OCI-LY3 (cell line): Measurements from ENCODE around the gene NIN.

ENCODE experiments used
- H2AFZ ChIP-seq: fragments of 200-600, 300-600 bp; shearing (Covaris generic); 2 replicates; pipeline ENCODE4 v1.6.0; 2014; ENCODE audit warnings: antibody characterized with exemption, low read depth, low read length
- H3K27ac ChIP-seq: fragments of 200-600, 300-600 bp; sonication (generic); 2 replicates; pipeline ENCODE4 v1.5.1; 2014; ENCODE audit warnings: mild to moderate bottlenecking, low read length, moderate library complexity, mixed read lengths
- H3K27me3 ChIP-seq: fragments of 200-600, 300-600 bp; sonication (generic); 2 replicates; pipeline ENCODE4 v1.6.1; 2014; ENCODE audit warnings: low read depth, low read length, mixed read lengths
- H3K36me3 ChIP-seq: fragments of 200-600, 300-600 bp; sonication (generic); replicated peaks from 2 replicates; pipeline ENCODE3; 2014; ENCODE audit warnings: low read depth, low read length, mixed read lengths
- H3K4me1 ChIP-seq: fragments of 300-600, 200-600 bp; sonication (generic); 2 replicates; pipeline ENCODE4 v1.6.1; 2014; ENCODE audit warnings: low read length, mixed read lengths
- H3K4me2 ChIP-seq: fragments of 200-600, 300-600 bp; sonication (generic); 2 replicates; pipeline ENCODE4 v1.6.1; 2014; ENCODE audit warnings: low read length, mixed read lengths
- H3K4me3 ChIP-seq: fragments of 300-600, 200-600 bp; sonication (generic); 2 replicates; pipeline ENCODE4 v1.5.1; 2014; ENCODE audit warnings: antibody characterized with exemption, mild to moderate bottlenecking, low read length, moderate library complexity
- H3K79me2 ChIP-seq: fragments of 300-600, 200-600 bp; shearing (Covaris generic); 2 replicates; pipeline ENCODE4 v1.6.1; 2014; ENCODE audit warnings: mild to moderate bottlenecking, low read length, mixed read lengths
- H3K9ac ChIP-seq: fragments of 300-600, 200-600 bp; shearing (Covaris generic); 2 replicates; pipeline ENCODE4 v1.6.0; 2014; ENCODE audit warnings: mild to moderate bottlenecking, low read length, moderate library complexity
- H3K9me3 ChIP-seq: fragments of 200-600, 300-600 bp; shearing (Covaris generic); 2 replicates; pipeline ENCODE4 v1.6.1; 2014; ENCODE audit warnings: low read length, mixed read lengths; ENCODE audit not compliant: insufficient read depth
- H4K20me1 ChIP-seq: fragments of 200-600, 300-600 bp; sonication (generic); 2 replicates; pipeline ENCODE4 v1.6.1; 2016; ENCODE audit warnings: low read length, mixed read lengths; ENCODE audit not compliant: insufficient read depth
- CTCF ChIP-seq: fragments of 200-600, 300-600 bp; sonication (generic); IDR thresholded peaks from 2 replicates; pipeline ENCODE4 v1.5.1; 2014; ENCODE audit warnings: antibody characterized with exemption, low read length, low read depth
- EZH2phosphoT487 ChIP-seq: fragments of 200-600 bp; shearing (Covaris generic); IDR thresholded peaks from 2 replicates; pipeline ENCODE4 v1.6.1; 2018; ENCODE audit warnings: antibody characterized with exemption, mixed run types, low read depth

Gene NIN

GRCh38 chr14:50670196-50670865 lies 160.6 kb downstream of the NIN start:
- Histone ChIP-seq H3K36me3 (no peaks in the 10 kb centered on the region), H3K9ac (no peak overlapping the region)

More at GRCh38 chr14:50670196-50670865, 160.6 kb downstream of the NIN start:
- peaks cover 5% of the 10 kb centered on the region; the same call in 1 of the 2 replicates for H3K27me3 ChIP-seq
- no peaks in the 10 kb centered on the region for H3K9me3 ChIP-seq
- H3K4me3 ChIP-seq, result no peak overlapping the region
- H4K20me1 ChIP-seq, result no peaks in the 10 kb centered on the region
- no peak overlapping the region for H2AFZ ChIP-seq
- H3K4me2 ChIP-seq, result no peak overlapping the region
- TF ChIP-seq EZH2phosphoT487, result no peak
- no peak for TF ChIP-seq CTCF
- H3K79me2 ChIP-seq, result peaks cover 23% of the 10 kb centered on the region
- peaks cover 26% of the 10 kb centered on the region for H3K4me1 ChIP-seq
- H3K27ac ChIP-seq, result no peak overlapping the region
